CD4-positive, CD25-positive, alpha-beta regulatory T cell (primary cell): Measurements from ENCODE around the gene TRAK1. TPM values are rescaled to one million over a fixed set of nuclear protein-coding genes. Genes with fewer than 3 reads are reported as not detected.

Source experiments
- ATAC-seq, 2 donors: fragments of 150-1000 bp; cut with Tn5 transposase; one replicate each; pipeline ENCODE4 v1.10.0; 2021; ENCODE audit warnings: low read depth in 2 of 2, moderate number of reproducible peaks in 2 of 2, moderate library complexity in 1 of 2
- DNase-seq, 3 donors: peaks; one replicate each; pipeline versions ENCODE4 v3.0.0 to v3.0.0-alpha.2; 2012 to 2022; ENCODE audit warnings: mixed read lengths in 1 of 3
- H3K27ac ChIP-seq: one replicate; pipeline ENCODE4 v1.7.0; 2013; ENCODE audit warnings: mild to moderate bottlenecking, low read length; ENCODE audit not compliant: insufficient read depth, poor library complexity, severe bottlenecking
- H3K27me3 ChIP-seq: one replicate; pipeline ENCODE4 v1.7.0; 2013; ENCODE audit warnings: low read length; ENCODE audit not compliant: control insufficient read depth, insufficient read depth
- H3K36me3 ChIP-seq: one replicate; pipeline ENCODE4 v1.7.0; 2013; ENCODE audit warnings: mild to moderate bottlenecking, low read length, moderate library complexity; ENCODE audit not compliant: control insufficient read depth, insufficient read depth
- H3K4me1 ChIP-seq: 2 replicates; pipeline ENCODE4 v1.7.0; 2013; ENCODE audit warnings: mild to moderate bottlenecking, low read length; ENCODE audit not compliant: insufficient read depth, control insufficient read depth, poor library complexity, severe bottlenecking
- H3K4me3 ChIP-seq: one replicate; pipeline ENCODE4 v1.7.0; 2013; ENCODE audit warnings: low read depth, mild to moderate bottlenecking, low read length, moderate library complexity
- H3K9me3 ChIP-seq, 2 experiments: 1 replicate in 1 of 2; 2 replicates in 1 of 2; pipeline ENCODE4 v1.7.0; 2013; ENCODE audit warnings: low read length in 2 of 2, mild to moderate bottlenecking in 1 of 2, moderate library complexity in 1 of 2; ENCODE audit not compliant: control insufficient read depth in 2 of 2
- H3K27ac Mint-ChIP-seq, 3 donors: one replicate each; pipeline ENCODE4 v1.8.0; 2020 to 2022; ENCODE audit warnings: mild to moderate bottlenecking in 3 of 3, mixed read lengths in 3 of 3, moderate library complexity in 2 of 3
- H3K27me3 Mint-ChIP-seq: one replicate; pipeline ENCODE4 v1.8.0; 2022; ENCODE audit warnings: mild to moderate bottlenecking, mixed read lengths
- H3K36me3 Mint-ChIP-seq: one replicate; pipeline ENCODE4 v1.8.0; 2020; ENCODE audit warnings: mixed read lengths
- H3K4me1 Mint-ChIP-seq, 4 donors: one replicate each; pipeline ENCODE4 v1.8.0; 2020 to 2022; ENCODE audit warnings: mixed read lengths in 4 of 4, mild to moderate bottlenecking in 1 of 4
- H3K4me3 Mint-ChIP-seq, 4 donors: one replicate each; pipeline ENCODE4 v1.8.0; 2020 to 2022; ENCODE audit warnings: mild to moderate bottlenecking in 4 of 4, mixed read lengths in 4 of 4, moderate library complexity in 3 of 4
- H3K9me3 Mint-ChIP-seq, 7 donors: one replicate each; pipeline ENCODE4 v1.8.0; 2020 to 2022; ENCODE audit warnings: mixed read lengths in 7 of 7, mild to moderate bottlenecking in 3 of 7, moderate library complexity in 2 of 7
- polyA plus RNA-seq, 4 donors: library from polyadenylated mRNA; unstranded; fragments of 300-500 nt; fragmentation: Illumina TruSeq; gene quantifications; one replicate each; pipeline ENCODE4 v1.2.3, GENCODE V29; 2021
- total RNA-seq: library from RNA; stranded (reverse); gene quantifications from one replicate; pipeline ENCODE4 v1.2.3, GENCODE V29; 2022

TRAK1 gene
- total and polyA plus RNA-seq, 5 donors from 2014 or later = 2.6 to 23.3 (median 3.5) TPM

GRCh38 chr3:42051384-42052131, 39.6 kb upstream of the TRAK1 start:
- Mint-ChIP-seq H3K27me3 (no peaks in the 10 kb centered on the region), H3K27ac (peak overlapping the region in 1 of 3 donors; percentile 20), H3K4me3 (no peak overlapping the region), H3K9me3 (peaks cover 0 to 3% (median 0%) of the 10 kb centered on the region in 7 donors), H3K36me3 (no peaks in the 10 kb centered on the region), H3K4me1 (peaks cover 12 to 29% (median 28%) of the 10 kb centered on the region in 4 donors)
- DNase-seq = no peak
- H3K27me3 ChIP-seq = no peaks in the 10 kb centered on the region
- H3K36me3 ChIP-seq = no peaks in the 10 kb centered on the region
- no peak for ATAC-seq
- H3K4me3 ChIP-seq = no peak overlapping the region
- no peaks in the 10 kb centered on the region for H3K9me3 ChIP-seq
- peaks cover 3% of the 10 kb centered on the region for H3K4me1 ChIP-seq
- H3K27ac ChIP-seq = no peak overlapping the region

GRCh38 chr3:42052132-42052483, 39.0 kb upstream of the TRAK1 start:
- Mint-ChIP-seq H3K27ac (no peak overlapping the region), H3K27me3 (no peaks in the 10 kb centered on the region), H3K9me3 (peaks cover 0 to 3% (median 0%) of the 10 kb centered on the region in 7 donors), H3K36me3 (no peaks in the 10 kb centered on the region), H3K4me3 (no peak overlapping the region), H3K4me1 (peaks cover 8 to 28% (median 27%) of the 10 kb centered on the region in 4 donors)
- Histone ChIP-seq H3K9me3 (no peaks in the 10 kb centered on the region), H3K4me1 (peaks cover 3% of the 10 kb centered on the region), H3K27ac (no peak overlapping the region), H3K4me3 (no peak overlapping the region), H3K27me3 (no peaks in the 10 kb centered on the region), H3K36me3 (no peaks in the 10 kb centered on the region)
- DNase-seq (no peak), ATAC-seq (no peak)

- Histone ChIP-seq H3K27ac (no peak overlapping the region), H3K4me3 (no peak overlapping the region), H3K36me3 (no peaks in the 10 kb centered on the region), H3K9me3 (no peaks in the 10 kb centered on the region), H3K4me1 (peaks cover 3% of the 10 kb centered on the region), H3K27me3 (no peaks in the 10 kb centered on the region)
- Mint-ChIP-seq H3K27ac (no peak overlapping the region), H3K4me1 (peaks cover 8 to 34% (median 31%) of the 10 kb centered on the region in 4 donors), H3K27me3 (no peaks in the 10 kb centered on the region), H3K9me3 (peaks cover 0 to 3% (median 0%) of the 10 kb centered on the region in 7 donors), H3K4me3 (no peak overlapping the region), H3K36me3 (no peaks in the 10 kb centered on the region)
- no peak for ATAC-seq
- DNase-seq = no peak
These were observed 38.4 kb upstream of the TRAK1 start for GRCh38 chr3:42052484-42053351.

- H3K9me3 Mint-ChIP-seq = peaks cover 0 to 3% (median 0%) of the 10 kb centered on the region in 7 donors
- H3K4me1 Mint-ChIP-seq = peaks cover 13 to 28% (median 26%) of the 10 kb centered on the region in 4 donors
- no peak overlapping the region for H3K27ac ChIP-seq
These were observed 37.7 kb upstream of the TRAK1 start for GRCh38 chr3:42053476-42053875.

GRCh38 chr3:42055291-42055690, 35.9 kb upstream of the TRAK1 start:
- no peak for ATAC-seq

More at GRCh38 chr3:42053476-42053875, 37.7 kb upstream of the TRAK1 start:
- Mint-ChIP-seq H3K36me3 (no peaks in the 10 kb centered on the region), H3K27ac (no peak overlapping the region), H3K4me3 (no peak overlapping the region), H3K27me3 (no peaks in the 10 kb centered on the region)
- DNase-seq = no peak
- Histone ChIP-seq H3K36me3 (no peaks in the 10 kb centered on the region), H3K4me3 (no peak overlapping the region), H3K27me3 (no peaks in the 10 kb centered on the region), H3K9me3 (no peaks in the 10 kb centered on the region), H3K4me1 (no peaks in the 10 kb centered on the region)
- ATAC-seq = no peak

GRCh38 chr3:42056840-42057239, 34.3 kb upstream of the TRAK1 start:
- Histone ChIP-seq H3K27me3 (no peaks in the 10 kb centered on the region), H3K27ac (no peak overlapping the region), H3K9me3 (no peaks in the 10 kb centered on the region), H3K36me3 (no peaks in the 10 kb centered on the region), H3K4me3 (no peak overlapping the region), H3K4me1 (no peaks in the 10 kb centered on the region)
- H3K9me3 Mint-ChIP-seq = peaks cover 0 to 3% (median 0%) of the 10 kb centered on the region in 7 donors
- no peak overlapping the region for H3K4me3 Mint-ChIP-seq
- ATAC-seq (no peak), DNase-seq (no peak)
- H3K36me3 Mint-ChIP-seq = no peaks in the 10 kb centered on the region
- no peaks in the 10 kb centered on the region for H3K27me3 Mint-ChIP-seq
- H3K4me1 Mint-ChIP-seq = peaks cover 5 to 31% (median 27%) of the 10 kb centered on the region in 4 donors
- H3K27ac Mint-ChIP-seq = no peak overlapping the region

More at GRCh38 chr3:42055291-42055690, 35.9 kb upstream of the TRAK1 start:
- no peaks in the 10 kb centered on the region for H3K27me3 Mint-ChIP-seq
- H3K4me1 Mint-ChIP-seq = peaks cover 5 to 30% (median 24%) of the 10 kb centered on the region in 4 donors
- no peak for DNase-seq
- Histone ChIP-seq H3K4me1 (no peaks in the 10 kb centered on the region), H3K4me3 (no peak overlapping the region), H3K9me3 (no peaks in the 10 kb centered on the region), H3K27ac (no peak overlapping the region), H3K27me3 (no peaks in the 10 kb centered on the region), H3K36me3 (no peaks in the 10 kb centered on the region)
- no peak overlapping the region for H3K27ac Mint-ChIP-seq
- no peak overlapping the region for H3K4me3 Mint-ChIP-seq
- peaks cover 0 to 3% (median 0%) of the 10 kb centered on the region in 7 donors for H3K9me3 Mint-ChIP-seq
- no peaks in the 10 kb centered on the region for H3K36me3 Mint-ChIP-seq

- Histone ChIP-seq H3K9me3 (no peaks in the 10 kb centered on the region), H3K36me3 (no peaks in the 10 kb centered on the region), H3K4me3 (no peak overlapping the region), H3K4me1 (no peaks in the 10 kb centered on the region), H3K27ac (no peak overlapping the region), H3K27me3 (no peaks in the 10 kb centered on the region)
- H3K36me3 Mint-ChIP-seq = no peaks in the 10 kb centered on the region
- H3K9me3 Mint-ChIP-seq = peaks cover 0 to 3% (median 0%) of the 10 kb centered on the region in 7 donors
- DNase-seq = no peak
- peaks cover 5 to 31% (median 24%) of the 10 kb centered on the region in 4 donors for H3K4me1 Mint-ChIP-seq
- H3K4me3 Mint-ChIP-seq = no peak overlapping the region
- no peak for ATAC-seq
- no peaks in the 10 kb centered on the region for H3K27me3 Mint-ChIP-seq
- peak overlapping the region in 2 of 3 donors; percentile 3 to 7 for H3K27ac Mint-ChIP-seq
These were observed 33.5 kb upstream of the TRAK1 start for GRCh38 chr3:42057561-42058211.
